ENCODE data around the gene GRK1.

Gene GRK1

GRCh38 chr13:113763254-113763653 lies 96.2 kb downstream of the GRK1 start:
- DNase-seq: no peak

DNA sequence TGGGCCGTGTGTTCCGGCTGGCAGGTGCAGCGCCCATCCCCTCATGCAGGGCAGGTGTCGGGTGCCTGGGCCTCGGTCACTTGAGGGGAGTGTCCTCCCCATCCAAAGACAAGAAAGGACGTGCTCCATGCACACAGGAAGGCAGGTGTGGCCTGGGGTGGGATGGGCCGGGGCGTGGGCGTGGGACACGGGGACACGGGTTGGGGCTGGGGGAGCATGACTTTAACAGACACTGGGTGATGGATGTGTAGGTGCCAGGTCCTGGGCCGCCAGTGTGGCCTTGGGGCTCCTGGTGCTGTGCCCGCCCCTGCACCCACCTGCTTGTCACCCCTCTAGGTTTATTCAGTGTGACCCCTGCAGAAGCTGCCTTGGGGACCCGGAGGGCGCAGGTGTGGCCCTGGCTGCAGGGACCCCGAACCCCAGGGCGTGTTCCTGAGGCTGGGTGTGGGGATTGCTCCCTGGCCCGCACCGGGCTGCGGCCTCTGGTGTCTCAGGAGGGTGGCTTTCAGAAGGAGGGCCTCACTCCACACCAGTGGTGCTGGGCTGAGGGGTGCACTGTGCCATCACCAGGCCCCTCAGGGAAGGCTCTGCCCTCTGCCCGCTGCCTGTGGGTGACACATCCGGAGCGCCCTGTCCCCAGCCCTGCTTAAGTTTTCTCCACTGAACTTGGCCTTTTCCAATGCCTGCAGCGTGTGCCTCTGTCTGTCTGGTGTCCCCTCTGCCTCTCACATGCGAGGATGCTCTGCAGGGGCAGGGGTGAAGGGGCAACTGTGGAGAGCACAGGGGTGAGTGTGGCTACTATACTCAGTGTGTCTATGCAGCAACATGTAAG lies 97.2 kb downstream of the GRK1 start:
- no peak for DNase-seq

DNA sequence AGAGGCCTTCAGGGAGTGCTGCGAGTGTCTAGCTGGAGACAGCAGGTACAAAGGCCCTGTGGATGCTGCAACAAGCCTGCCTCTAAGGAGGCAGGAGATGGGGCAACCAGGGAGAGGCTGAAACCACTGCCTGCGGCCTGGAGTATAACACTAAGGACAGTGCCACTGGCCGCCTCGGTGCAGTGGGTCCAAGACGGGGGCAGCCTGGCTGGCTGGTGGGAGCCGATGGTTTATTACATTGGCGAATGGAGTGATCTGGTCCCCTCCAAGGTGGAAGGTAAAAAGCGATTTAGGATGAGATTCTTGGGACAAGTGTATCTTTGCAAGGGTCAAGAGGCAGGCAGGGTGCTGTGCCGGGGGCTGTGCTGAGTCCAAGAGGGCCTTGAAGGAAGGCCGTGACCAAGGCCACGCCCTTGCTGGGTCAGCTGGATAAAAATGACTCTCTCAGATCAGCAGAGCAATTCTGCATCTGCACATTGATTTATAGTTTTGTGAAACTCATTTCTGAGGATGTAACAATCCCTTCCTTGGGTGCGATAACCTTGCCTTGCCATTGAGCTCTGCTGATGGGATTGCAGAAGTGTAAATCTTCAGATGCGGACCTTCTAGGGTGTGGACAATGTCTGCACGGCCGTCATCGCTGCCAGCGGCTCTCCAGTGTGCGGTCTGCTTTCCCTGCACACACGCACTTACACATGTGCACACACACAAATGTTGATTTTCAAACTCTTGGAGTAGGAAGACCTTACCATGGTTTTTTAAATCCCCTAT lies 98.0 kb downstream of the GRK1 start:
- DNase-seq: no peak

DNA sequence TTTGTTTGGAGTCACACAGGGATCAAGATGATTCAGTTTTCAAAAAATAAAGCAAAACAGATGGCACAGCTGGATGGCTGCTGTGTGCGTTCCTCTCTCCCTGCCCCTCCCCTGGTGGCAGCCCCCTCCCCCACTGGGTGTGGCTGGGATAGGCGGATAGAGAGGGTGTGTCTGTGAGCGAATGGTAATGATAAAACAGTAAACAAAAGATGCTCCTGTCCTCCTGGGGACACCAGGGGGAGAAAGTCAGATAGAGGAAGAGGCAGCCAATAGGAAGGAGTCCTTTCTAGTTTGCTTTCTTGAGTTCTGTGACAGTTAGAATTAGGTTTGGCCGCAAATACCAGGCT lies 98.5 kb downstream of the GRK1 start:
- no peak for DNase-seq

- DNase-seq: no peak
Observed at GRCh38 chr13:113766035-113766800, 99.2 kb downstream of the GRK1 start.

- no peak for DNase-seq
Observed at GRCh38 chr13:113767366-113767765, 100.3 kb downstream of the GRK1 start.

- DNase-seq: no peak
Observed at GRCh38 chr13:113768018-113768905, 101.2 kb downstream of the GRK1 start.

GRCh38 chr13:113769106-113769505 lies 102.1 kb downstream of the GRK1 start:
- no peak for DNase-seq

DNA sequence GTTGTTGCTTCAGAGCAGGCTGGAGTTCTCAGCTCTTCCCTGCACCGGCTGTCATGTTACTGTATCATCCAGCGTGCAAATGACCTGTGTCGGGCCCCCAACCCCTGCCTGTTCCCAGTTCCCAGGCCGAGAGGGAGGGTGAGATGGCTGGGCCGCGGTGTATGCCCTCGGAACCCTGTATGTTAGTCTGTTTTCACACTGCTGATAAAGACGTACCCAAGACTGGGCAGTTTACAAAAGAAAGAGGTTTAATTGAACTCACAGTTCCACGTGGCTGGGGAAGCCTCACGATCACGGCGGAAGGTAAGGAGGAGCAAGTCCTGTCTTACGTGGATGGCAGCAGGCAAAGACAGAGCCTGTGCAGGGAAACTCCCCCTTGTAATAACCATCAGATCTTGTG lies 102.9 kb downstream of the GRK1 start:
- no peak for DNase-seq

DNA sequence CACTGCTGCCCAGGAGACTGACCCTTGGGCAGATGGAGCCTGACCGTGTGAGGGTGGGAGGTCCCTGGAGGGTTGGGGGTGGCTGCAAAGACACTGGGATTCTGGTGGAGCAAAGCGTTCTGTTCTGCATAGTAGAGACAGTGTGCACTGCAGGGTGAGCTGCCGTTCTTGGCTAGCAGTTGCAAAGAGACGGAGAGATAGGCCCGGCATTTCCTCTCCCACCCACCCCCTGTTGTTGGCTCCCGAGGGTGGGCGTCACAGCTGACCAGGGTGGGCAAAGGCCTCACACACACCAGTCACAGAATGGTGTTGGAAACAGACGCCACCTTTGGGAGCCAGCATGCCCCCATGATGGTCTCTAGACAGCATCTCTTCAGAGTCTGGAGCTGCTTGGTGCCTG lies 103.4 kb downstream of the GRK1 start:
- DNase-seq: no peak

- no peak for DNase-seq
Observed at GRCh38 chr13:113770937-113771336, 103.9 kb downstream of the GRK1 start.

DNA sequence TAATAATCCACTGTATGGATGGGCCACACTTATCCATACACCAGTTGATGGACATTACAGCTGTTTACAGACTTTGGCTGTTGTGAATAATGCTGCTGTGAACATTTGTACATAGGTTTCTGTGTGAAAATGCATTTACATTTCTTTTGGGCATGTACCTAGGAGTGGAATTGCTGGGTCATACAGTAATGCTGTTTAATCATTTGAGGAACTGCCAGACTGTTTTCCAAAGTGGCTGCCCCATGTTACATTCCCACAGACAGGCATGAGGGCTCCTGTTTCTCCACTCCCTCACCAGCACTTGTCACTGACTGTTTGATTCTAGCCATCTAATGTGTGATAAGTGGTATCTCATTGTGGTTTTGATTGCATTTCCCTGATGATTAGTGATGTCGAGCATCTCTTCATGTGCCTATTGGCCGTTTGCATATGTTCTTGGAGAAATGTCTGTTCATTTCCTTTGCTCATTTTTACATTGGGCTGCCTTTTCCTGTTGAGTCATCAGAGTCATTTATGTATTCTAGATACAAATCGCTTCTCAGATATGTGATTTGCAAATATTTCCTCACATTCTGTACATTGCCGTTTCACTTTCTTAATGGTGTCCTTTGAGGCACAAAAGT lies 104.8 kb downstream of the GRK1 start:
- no peak for DNase-seq

GRCh38 chr13:113774177-113775107 lies 107.4 kb downstream of the GRK1 start:
- DNase-seq: no peak

- no peak for DNase-seq
Observed at GRCh38 chr13:113775451-113776145, 108.6 kb downstream of the GRK1 start.

DNA sequence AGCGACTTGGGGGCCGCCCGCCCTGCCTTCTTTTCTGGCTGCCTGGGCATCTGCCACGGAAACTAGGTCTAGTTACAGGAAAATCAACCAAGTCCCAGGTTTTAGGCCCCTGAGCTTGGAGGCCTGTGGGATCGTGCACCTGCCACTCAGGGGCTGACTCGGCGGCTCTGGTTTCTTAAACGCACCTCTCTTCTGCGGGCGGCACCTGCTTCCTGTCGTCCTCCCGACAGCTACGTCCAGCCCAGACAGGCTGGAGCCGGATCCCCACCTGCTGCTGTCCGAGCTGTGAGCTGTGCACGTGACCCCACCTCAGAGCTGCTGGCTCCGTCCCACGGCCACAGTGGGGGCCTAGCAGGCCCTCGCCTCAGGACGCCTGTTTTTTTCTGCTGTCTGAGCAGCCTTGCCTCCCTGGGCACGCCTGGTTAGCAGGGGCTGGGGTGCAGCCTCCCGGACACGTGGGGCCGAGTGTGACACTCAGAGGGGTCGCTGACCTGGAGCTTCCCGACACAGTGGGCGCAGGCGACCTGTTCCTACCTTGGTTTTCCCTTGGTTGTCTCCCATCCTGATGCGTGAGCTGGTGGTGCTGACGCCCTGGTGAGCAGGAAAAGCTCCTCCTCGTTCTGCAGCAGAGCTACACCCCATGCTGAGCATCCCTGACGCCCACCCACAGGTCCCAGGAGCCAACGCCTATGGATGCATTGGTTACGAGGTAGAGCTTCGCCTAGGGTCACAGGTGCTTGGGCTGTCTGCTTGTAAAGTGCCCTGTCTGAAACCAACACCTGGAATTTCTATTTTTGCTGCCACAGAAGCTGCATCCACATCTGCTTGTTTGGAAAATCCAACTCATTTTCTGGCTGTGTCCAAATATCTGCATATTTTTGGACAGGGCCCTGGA lies 109.5 kb downstream of the GRK1 start:
- DNase-seq: no peak

GRCh38 chr13:113777311-113778260 lies 110.6 kb downstream of the GRK1 start:
- no peak for DNase-seq

GRCh38 chr13:113781571-113781970 lies 114.6 kb downstream of the GRK1 start:
- no peak for DNase-seq

GRCh38 chr13:113782472-113782871 lies 115.5 kb downstream of the GRK1 start:
- no peak for DNase-seq
